ENCODE data around the gene CLSTN2.

Gene CLSTN2

GRCh38 chr3:140522653-140523380 is 587.8 kb downstream of the CLSTN2 start:
- Histone ChIP-seq H3K27ac (no peak overlapping the region), H3K36me3 (no peaks in the 10 kb centered on the region), H3K4me1 (no peaks in the 10 kb centered on the region), H3K4me3 (no peak overlapping the region), H3K27me3 (no peaks in the 10 kb centered on the region), H3K9me3 (peaks cover 0 to 16% (median 9%) of the 10 kb centered on the region in 3 donors)
- no peak for TF ChIP-seq CTCF (IDR thresholded peaks at IDR 0.05)
- intact Hi-C loops (cut with DNase I; ENCODE audit: low total_unique reads): no loop called here
- DNase-seq: no peak

GRCh38 chr3:140523600-140523999 is 588.6 kb downstream of the CLSTN2 start:
- Histone ChIP-seq H3K36me3 (no peaks in the 10 kb centered on the region), H3K4me3 (no peak overlapping the region), H3K9me3 (peaks cover 0 to 12% (median 1%) of the 10 kb centered on the region in 3 donors), H3K27me3 (no peaks in the 10 kb centered on the region), H3K4me1 (no peaks in the 10 kb centered on the region), H3K27ac (no peak overlapping the region)
- intact Hi-C loops (cut with DNase I; ENCODE audit: low total_unique reads): no loop called here
- TF ChIP-seq CTCF (IDR thresholded peaks at IDR 0.05): no peak
- DNase-seq: no peak

GRCh38 chr3:140527156-140527555 is 592.2 kb downstream of the CLSTN2 start:
- no peak overlapping the region for H3K4me3 ChIP-seq
- no peak for TF ChIP-seq CTCF (IDR thresholded peaks at IDR 0.05)
- intact Hi-C loops (cut with DNase I; ENCODE audit: low total_unique reads): no loop called here
- H3K9me3 ChIP-seq: no peaks in the 10 kb centered on the region
- H3K4me1 ChIP-seq: no peaks in the 10 kb centered on the region
- H3K27ac ChIP-seq: no peak overlapping the region
- no peak for DNase-seq
- no peaks in the 10 kb centered on the region for H3K27me3 ChIP-seq
- H3K36me3 ChIP-seq: no peaks in the 10 kb centered on the region

- Histone ChIP-seq H3K9me3 (no peaks in the 10 kb centered on the region), H3K36me3 (no peaks in the 10 kb centered on the region), H3K4me3 (no peak overlapping the region), H3K27ac (no peak overlapping the region), H3K4me1 (no peaks in the 10 kb centered on the region), H3K27me3 (no peaks in the 10 kb centered on the region)
- intact Hi-C loops (cut with DNase I; ENCODE audit: low total_unique reads): no loop called here
- no peak for DNase-seq
- no peak for TF ChIP-seq CTCF (IDR thresholded peaks at IDR 0.05)
Measured at GRCh38 chr3:140529096-140529495, 594.1 kb downstream of the CLSTN2 start.

- intact Hi-C loops (cut with DNase I; ENCODE audit: low total_unique reads): no loop called here
- Histone ChIP-seq H3K36me3 (no peaks in the 10 kb centered on the region), H3K9me3 (no peaks in the 10 kb centered on the region), H3K4me1 (no peaks in the 10 kb centered on the region), H3K4me3 (no peak overlapping the region), H3K27me3 (no peaks in the 10 kb centered on the region), H3K27ac (no peak overlapping the region)
- DNase-seq: no peak
- TF ChIP-seq CTCF (IDR thresholded peaks at IDR 0.05): no peak
Measured at GRCh38 chr3:140529558-140529957, 594.6 kb downstream of the CLSTN2 start.

All from tibial artery (tissue), 4 donors.